Brain microvascular endothelial cell (primary cell): Measurements from ENCODE around the gene SLC39A3.

ENCODE experiments used
- DNase-seq: peaks from one replicate; pipeline ENCODE4 v3.0.0-alpha.2; 2020
- H3K27ac ChIP-seq: fragments of 250-450 bp; sonication (Bioruptor Pico); 2 replicates; pipeline ENCODE4 v1.5.1; 2020; ENCODE audit warnings: mild to moderate bottlenecking, moderate library complexity
- H3K27me3 ChIP-seq: fragments of 250-450 bp; sonication (Bioruptor Pico); replicated peaks from 2 replicates; pipeline ENCODE4 v1.5.1; 2020; ENCODE audit warnings: mild to moderate bottlenecking
- H3K36me3 ChIP-seq: fragments of 250-450 bp; sonication (Bioruptor Pico); replicated peaks from 2 replicates; pipeline ENCODE4 v1.5.1; 2020; ENCODE audit warnings: mild to moderate bottlenecking
- H3K4me3 ChIP-seq: 2 replicates; pipeline ENCODE4 v1.5.1; 2011; ENCODE audit warnings: low read depth, mild to moderate bottlenecking, control low read depth, low read length, moderate library complexity
- in situ Hi-C: cut with HindIII; loops from 2 replicates; pipeline ENCODE4 v1.10.0; 2017; ENCODE audit warnings: low sequenced_read_pairs, low pct_ligation_motif_present
- TF ChIP-seq, protein P1 (sequence below): IDR thresholded peaks from 2 replicates; pipeline ENCODE4 v1.5.1; 2011; ENCODE audit warnings: low read depth, mild to moderate bottlenecking, moderate library complexity, low read length, control low read depth, inconsistent platforms; ENCODE audit errors: missing control alignments

SLC39A3 gene

DNA sequence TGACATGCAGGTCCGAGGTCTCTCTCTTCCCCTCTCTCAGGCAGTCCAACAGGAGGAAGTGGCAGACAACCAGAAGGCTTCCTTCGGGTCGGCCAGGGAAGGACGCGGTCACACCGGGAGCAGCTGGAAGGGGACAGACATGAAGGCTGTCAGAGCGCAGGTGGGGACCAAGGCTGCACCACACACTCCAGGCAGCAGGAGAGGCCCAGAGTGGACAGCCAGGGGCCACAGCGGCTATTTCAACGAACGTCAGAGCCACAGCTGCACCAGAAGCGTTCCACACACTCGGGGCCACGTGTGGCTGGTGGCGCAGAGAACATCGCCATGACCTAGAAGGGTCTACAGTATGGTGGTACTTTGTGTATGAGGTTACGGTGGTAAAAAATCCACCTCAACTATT lies 16.0 kb upstream of the SLC39A3 start:
- Histone ChIP-seq H3K27ac (no peak overlapping the region), H3K4me3 (no peak overlapping the region), H3K36me3 (peaks cover 44% of the 10 kb centered on the region), H3K27me3 (no peaks in the 10 kb centered on the region)
- TF ChIP-seq, protein P1, sequence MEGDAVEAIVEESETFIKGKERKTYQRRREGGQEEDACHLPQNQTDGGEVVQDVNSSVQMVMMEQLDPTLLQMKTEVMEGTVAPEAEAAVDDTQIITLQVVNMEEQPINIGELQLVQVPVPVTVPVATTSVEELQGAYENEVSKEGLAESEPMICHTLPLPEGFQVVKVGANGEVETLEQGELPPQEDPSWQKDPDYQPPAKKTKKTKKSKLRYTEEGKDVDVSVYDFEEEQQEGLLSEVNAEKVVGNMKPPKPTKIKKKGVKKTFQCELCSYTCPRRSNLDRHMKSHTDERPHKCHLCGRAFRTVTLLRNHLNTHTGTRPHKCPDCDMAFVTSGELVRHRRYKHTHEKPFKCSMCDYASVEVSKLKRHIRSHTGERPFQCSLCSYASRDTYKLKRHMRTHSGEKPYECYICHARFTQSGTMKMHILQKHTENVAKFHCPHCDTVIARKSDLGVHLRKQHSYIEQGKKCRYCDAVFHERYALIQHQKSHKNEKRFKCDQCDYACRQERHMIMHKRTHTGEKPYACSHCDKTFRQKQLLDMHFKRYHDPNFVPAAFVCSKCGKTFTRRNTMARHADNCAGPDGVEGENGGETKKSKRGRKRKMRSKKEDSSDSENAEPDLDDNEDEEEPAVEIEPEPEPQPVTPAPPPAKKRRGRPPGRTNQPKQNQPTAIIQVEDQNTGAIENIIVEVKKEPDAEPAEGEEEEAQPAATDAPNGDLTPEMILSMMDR: no peak
- DNase-seq: no peak
- in situ Hi-C loops: no loop called here

DNA sequence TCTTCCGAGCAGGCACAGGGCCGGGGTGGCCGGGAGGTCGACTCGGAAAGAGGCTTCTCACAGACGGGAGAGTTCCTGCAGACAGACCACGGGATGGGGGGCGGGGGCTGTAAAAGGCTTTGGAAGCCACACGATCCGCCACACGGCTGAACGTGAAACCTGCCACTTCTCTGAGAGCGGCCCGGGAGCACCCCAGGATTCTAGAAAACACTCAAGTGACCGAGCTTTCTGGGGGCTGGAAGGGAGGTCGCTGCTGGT lies 15.6 kb upstream of the SLC39A3 start:
- Histone ChIP-seq H3K27me3 (no peaks in the 10 kb centered on the region), H3K36me3 (peaks cover 44% of the 10 kb centered on the region), H3K27ac (no peak overlapping the region), H3K4me3 (no peak overlapping the region)
- DNase-seq: no peak
- in situ Hi-C loops: no loop called here
- TF ChIP-seq, protein P1: no peak

DNA sequence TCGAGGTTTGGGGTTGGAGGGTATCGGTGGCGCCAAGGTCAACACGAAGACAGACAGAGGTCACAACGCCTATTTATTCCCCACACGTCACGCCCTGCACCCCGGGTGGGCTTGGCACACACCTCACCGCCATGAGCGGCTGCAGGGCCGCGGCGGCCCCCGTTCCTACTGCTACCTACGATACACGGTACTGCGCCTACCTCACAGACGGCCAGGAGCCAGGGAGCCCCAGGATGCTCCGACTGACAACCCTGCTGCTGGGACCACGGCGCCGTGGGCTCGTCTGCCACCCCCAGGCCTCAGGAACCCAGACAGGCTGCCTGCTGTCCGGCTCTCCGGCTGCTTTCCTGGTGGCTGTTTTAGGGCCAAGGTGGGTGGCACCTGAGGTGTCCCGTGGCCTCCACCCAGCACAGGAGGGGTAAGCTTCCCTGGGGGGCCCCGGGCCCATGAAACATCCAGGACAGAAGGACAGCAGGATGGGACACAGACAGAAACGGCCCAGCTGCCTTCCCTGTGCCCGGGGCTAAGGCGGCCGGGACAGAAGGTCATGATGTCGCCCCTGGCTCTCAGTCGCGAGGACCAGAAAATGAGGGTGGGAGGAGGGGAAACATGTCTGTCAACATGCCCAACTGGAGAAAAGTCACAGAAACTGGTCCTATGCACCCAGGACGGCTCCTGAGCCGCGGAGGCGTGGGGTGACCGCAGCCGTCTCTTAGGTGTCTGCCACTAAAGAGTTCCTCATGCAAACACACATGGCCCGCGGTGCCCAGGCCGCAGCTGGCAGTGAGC lies 15.0 kb upstream of the SLC39A3 start:
- in situ Hi-C loops: no loop called here
- H3K36me3 ChIP-seq: peaks cover 41% of the 10 kb centered on the region

DNA sequence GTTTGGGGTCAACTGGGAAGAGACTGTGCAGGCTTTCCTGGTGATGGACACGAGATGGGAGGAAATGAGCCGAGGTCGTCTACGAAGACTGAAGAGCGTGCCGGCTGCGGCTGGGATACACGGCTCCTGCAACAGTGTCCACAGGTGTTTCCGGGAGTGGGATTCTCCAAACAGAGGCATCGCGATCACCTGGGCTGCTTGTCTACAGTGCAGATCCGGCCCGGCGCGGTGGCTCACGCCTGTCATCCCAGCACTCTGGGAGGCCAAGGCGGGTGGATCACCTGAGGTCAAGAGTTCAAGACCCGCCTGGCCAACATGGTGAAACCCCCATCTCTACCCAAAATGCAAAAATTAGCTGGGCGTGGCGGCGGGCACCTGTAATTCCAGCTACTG lies 11.6 kb upstream of the SLC39A3 start:
- H3K27ac ChIP-seq: no peak overlapping the region
- no peak for DNase-seq
- H3K4me3 ChIP-seq: no peak overlapping the region
- TF ChIP-seq, protein P1: no peak
- no peaks in the 10 kb centered on the region for H3K27me3 ChIP-seq
- in situ Hi-C loops: no loop called here
- H3K36me3 ChIP-seq: peaks cover 25% of the 10 kb centered on the region

More for the DNA sequence above, 15.0 kb upstream of the SLC39A3 start:
- no peak overlapping the region for H3K4me3 ChIP-seq
- no peak overlapping the region for H3K27ac ChIP-seq
- H3K27me3 ChIP-seq: no peaks in the 10 kb centered on the region
- TF ChIP-seq, protein P1: no peak
- DNase-seq: no peak

DNA sequence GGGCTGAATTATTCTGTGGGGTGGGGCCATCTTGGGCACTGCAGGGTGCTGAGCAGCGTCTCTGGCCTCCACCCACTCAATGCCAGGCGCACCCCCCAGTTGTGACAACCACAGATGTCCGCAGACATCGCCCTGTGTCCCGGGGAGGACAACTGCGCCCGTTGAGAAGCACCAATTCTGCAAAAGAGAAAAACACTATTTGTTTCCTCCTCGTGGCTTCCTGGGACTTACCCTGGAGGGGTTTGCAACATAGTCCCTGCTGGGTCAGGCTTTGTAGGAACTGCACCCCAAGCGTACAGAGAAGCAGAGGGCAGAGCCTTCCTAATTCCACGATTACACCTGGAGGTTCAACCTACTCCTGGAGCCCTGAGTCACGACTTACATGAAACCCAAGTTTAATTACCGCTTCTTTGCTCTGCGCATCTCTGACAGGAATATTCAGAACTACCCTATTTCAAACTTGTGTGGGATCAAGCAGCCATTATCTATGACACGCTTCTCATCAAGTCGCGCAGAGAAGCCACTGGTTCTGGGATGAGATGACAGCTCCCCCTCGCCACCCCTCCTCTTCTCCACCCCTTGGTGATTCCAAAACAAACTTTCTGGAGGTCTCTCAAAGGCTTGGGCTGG lies 11.1 kb upstream of the SLC39A3 start:
- Histone ChIP-seq H3K27ac (no peak overlapping the region), H3K27me3 (no peaks in the 10 kb centered on the region), H3K36me3 (peaks cover 25% of the 10 kb centered on the region), H3K4me3 (no peak overlapping the region)
- in situ Hi-C loops: no loop called here
- DNase-seq: no peak
- TF ChIP-seq, protein P1: no peak
